Type B pancreatic cell (in vitro differentiated cells): ENCODE data around the gene KYAT1. TPM values are rescaled to one million over a fixed set of nuclear protein-coding genes. Genes with fewer than 3 reads are reported as not detected.
"Not testable (repeated sequence)": the region's sequence is repeated elsewhere in the genome, so short reads cannot be mapped to it uniquely, and the experiment has no call there.

Source experiments
- DNase-seq: peaks from one replicate; pipeline ENCODE4 v3.0.0; 2021; ENCODE audit warnings: mixed read lengths; ENCODE audit not compliant: unreplicated experiment; ENCODE audit errors: extremely low spot score
- H3K27ac Mint-ChIP-seq: 2 replicates; pipeline ENCODE4 v1.8.0; 2021; ENCODE audit warnings: mild to moderate bottlenecking, mixed read lengths
- H3K27me3 Mint-ChIP-seq: 2 replicates; pipeline ENCODE4 v1.8.0; 2021; ENCODE audit warnings: mixed read lengths
- H3K36me3 Mint-ChIP-seq: 2 replicates; pipeline ENCODE4 v1.8.0; 2021; ENCODE audit warnings: mixed read lengths
- H3K4me1 Mint-ChIP-seq: one replicate; pipeline ENCODE4 v1.8.0; 2021; ENCODE audit warnings: mixed read lengths; ENCODE audit not compliant: unreplicated experiment
- H3K4me3 Mint-ChIP-seq: 2 replicates; pipeline ENCODE4 v1.8.0; 2021; ENCODE audit warnings: mild to moderate bottlenecking, mixed read lengths
- H3K9me3 Mint-ChIP-seq: 2 replicates; pipeline ENCODE4 v1.8.0; 2021; ENCODE audit warnings: mixed read lengths
- CTCF ChIP-seq: fragments of 200-600 bp; sonication (generic); conservative IDR thresholded peaks from 2 replicates; pipeline ENCODE4 v1.5.0; 2021; ENCODE audit warnings: antibody characterized with exemption, mild to moderate bottlenecking
- total RNA-seq: library from RNA; stranded (reverse); gene quantifications from 2 replicates; pipeline ENCODE4 v1.2.1, GENCODE V29; 2021; ENCODE audit warnings: low replicate concordance

Gene KYAT1
- total RNA-seq, 1 donor from 2014 or later: 11.5 TPM

GRCh38 chr9:128807827-128808226, 73.9 kb downstream of the KYAT1 start:
- Mint-ChIP-seq H3K4me3 (no peak overlapping the region), H3K27ac (no peak overlapping the region), H3K27me3 (no peaks in the 10 kb centered on the region), H3K4me1 (no peaks in the 10 kb centered on the region), H3K9me3 (no peaks in the 10 kb centered on the region), H3K36me3 (peaks cover 4% of the 10 kb centered on the region)
- no peak for DNase-seq
- TF ChIP-seq CTCF: no peak

- Mint-ChIP-seq H3K4me1 (no peaks in the 10 kb centered on the region), H3K36me3 (peaks cover 7% of the 10 kb centered on the region), H3K27me3 (no peaks in the 10 kb centered on the region), H3K4me3 (no peak overlapping the region), H3K9me3 (no peaks in the 10 kb centered on the region), H3K27ac (no peak overlapping the region)
- TF ChIP-seq CTCF: no peak
- no peak for DNase-seq
Observed at GRCh38 chr9:128805661-128806060, 76.1 kb downstream of the KYAT1 start.

GRCh38 chr9:128802482-128802881, 79.3 kb downstream of the KYAT1 start:
- H3K27me3 Mint-ChIP-seq: no peaks in the 10 kb centered on the region
- H3K27ac Mint-ChIP-seq: no peak overlapping the region
- peaks cover 10% of the 10 kb centered on the region for H3K36me3 Mint-ChIP-seq

GRCh38 chr9:128800061-128800460, 81.7 kb downstream of the KYAT1 start:
- Mint-ChIP-seq H3K27ac (no peak overlapping the region), H3K36me3 (peaks cover 10% of the 10 kb centered on the region), H3K9me3 (no peaks in the 10 kb centered on the region), H3K27me3 (no peaks in the 10 kb centered on the region), H3K4me3 (no peak overlapping the region), H3K4me1 (no peaks in the 10 kb centered on the region)
- no peak for TF ChIP-seq CTCF
- no peak for DNase-seq

More at GRCh38 chr9:128802482-128802881, 79.3 kb downstream of the KYAT1 start:
- no peak for TF ChIP-seq CTCF
- Mint-ChIP-seq H3K4me1 (no peaks in the 10 kb centered on the region), H3K4me3 (no peak overlapping the region), H3K9me3 (no peaks in the 10 kb centered on the region)
- no peak for DNase-seq

GRCh38 chr9:128798896-128799295, 82.9 kb downstream of the KYAT1 start:
- peaks cover 10% of the 10 kb centered on the region for H3K36me3 Mint-ChIP-seq
- no peak overlapping the region for H3K4me3 Mint-ChIP-seq
- no peaks in the 10 kb centered on the region for H3K9me3 Mint-ChIP-seq
- no peaks in the 10 kb centered on the region for H3K4me1 Mint-ChIP-seq
- TF ChIP-seq CTCF: no peak
- no peaks in the 10 kb centered on the region for H3K27me3 Mint-ChIP-seq
- no peak for DNase-seq
- H3K27ac Mint-ChIP-seq: no peak overlapping the region

GRCh38 chr9:128794961-128795360, 86.8 kb downstream of the KYAT1 start:
- not testable (repeated sequence) for H3K27me3 Mint-ChIP-seq, H3K4me3 Mint-ChIP-seq, DNase-seq, H3K27ac Mint-ChIP-seq, H3K36me3 Mint-ChIP-seq, H3K9me3 Mint-ChIP-seq, H3K4me1 Mint-ChIP-seq
